ENCODE measurements around the gene FST. TPM values are rescaled to one million over a fixed set of nuclear protein-coding genes. Genes with fewer than 3 reads are reported as not detected.

FST gene
- total RNA-seq, 2 donors from 2014 or later = 3.9 to 12.6 TPM

GRCh38 chr5:53475320-53475719 is 5.1 kb upstream of the FST start:
- DNase-seq (ENCODE audit: low spot score) = no peak
- Histone ChIP-seq H3K36me3 (no peaks in the 10 kb centered on the region), H3K9me3 (no peaks in the 10 kb centered on the region), H3K4me3 (no peak overlapping the region), H3K4me1 (ENCODE audit: control insufficient read depth in 1 of 2, low read depth in 2 of 2) (peaks cover 0 to 5% of the 10 kb centered on the region in 2 donors), H3K27ac (no peak overlapping the region), H3K27me3 (replicated peaks; ENCODE audit: insufficient read depth) (no peaks in the 10 kb centered on the region)
- TF ChIP-seq CTCF (IDR thresholded peaks at IDR 0.05) = no peak
- ATAC-seq (ENCODE audit: insufficient number of reproducible peaks, low FRiP score, low read depth) = no peak

GRCh38 chr5:53476019-53476418 is 4.4 kb upstream of the FST start:
- no peak overlapping the region for H3K4me3 ChIP-seq

GRCh38 chr5:53476531-53477480 is 3.6 kb upstream of the FST start:
- DNase-seq (ENCODE audit: low spot score) (no peak), ATAC-seq (ENCODE audit: insufficient number of reproducible peaks, low FRiP score, low read depth) (no peak)
- H3K4me1 ChIP-seq (ENCODE audit: control insufficient read depth in 1 of 2, low read depth in 2 of 2) = peaks cover 0 to 15% of the 10 kb centered on the region in 2 donors
- H3K9me3 ChIP-seq = no peaks in the 10 kb centered on the region
- H3K27ac ChIP-seq = no peak overlapping the region
- no peaks in the 10 kb centered on the region for H3K36me3 ChIP-seq
- no peak for TF ChIP-seq CTCF (IDR thresholded peaks at IDR 0.05)
- no peaks in the 10 kb centered on the region for H3K27me3 ChIP-seq (replicated peaks; ENCODE audit: insufficient read depth)
- no peak overlapping the region for H3K4me3 ChIP-seq

More at GRCh38 chr5:53476019-53476418, 4.4 kb upstream of the FST start:
- H3K4me1 ChIP-seq (ENCODE audit: control insufficient read depth in 1 of 2, low read depth in 2 of 2) = peaks cover 0 to 8% of the 10 kb centered on the region in 2 donors
- no peaks in the 10 kb centered on the region for H3K9me3 ChIP-seq
- ATAC-seq (ENCODE audit: insufficient number of reproducible peaks, low FRiP score, low read depth) (no peak), DNase-seq (ENCODE audit: low spot score) (no peak)
- no peaks in the 10 kb centered on the region for H3K27me3 ChIP-seq (replicated peaks; ENCODE audit: insufficient read depth)
- H3K36me3 ChIP-seq = no peaks in the 10 kb centered on the region
- TF ChIP-seq CTCF (IDR thresholded peaks at IDR 0.05) = no peak
- no peak overlapping the region for H3K27ac ChIP-seq

GRCh38 chr5:53478411-53479044 is 1.9 kb upstream of the FST start:
- DNase-seq (ENCODE audit: low spot score) = no peak
- H3K36me3 ChIP-seq = no peaks in the 10 kb centered on the region
- no peak overlapping the region for H3K27ac ChIP-seq
- peak overlapping the region; percentile 96 for H3K4me3 ChIP-seq
- no peaks in the 10 kb centered on the region for H3K27me3 ChIP-seq (replicated peaks; ENCODE audit: insufficient read depth)
- ATAC-seq (ENCODE audit: insufficient number of reproducible peaks, low FRiP score, low read depth) = no peak
- H3K4me1 ChIP-seq (ENCODE audit: control insufficient read depth in 1 of 2, low read depth in 2 of 2) = peaks cover 0 to 24% of the 10 kb centered on the region in 2 donors
- H3K9me3 ChIP-seq = no peaks in the 10 kb centered on the region
- peak; percentile 39 for TF ChIP-seq CTCF (IDR thresholded peaks at IDR 0.05)

GRCh38 chr5:53479045-53479589 is 1.3 kb upstream of the FST start:
- Histone ChIP-seq H3K4me3 (peak overlapping the region; percentile 96), H3K4me1 (ENCODE audit: control insufficient read depth in 1 of 2, low read depth in 2 of 2) (peaks cover 0 to 24% of the 10 kb centered on the region in 2 donors), H3K9me3 (no peaks in the 10 kb centered on the region), H3K36me3 (no peaks in the 10 kb centered on the region), H3K27me3 (replicated peaks; ENCODE audit: insufficient read depth) (no peaks in the 10 kb centered on the region), H3K27ac (peak overlapping the region; percentile 49 to 67)
- no peak for ATAC-seq (ENCODE audit: insufficient number of reproducible peaks, low FRiP score, low read depth)
- DNase-seq (ENCODE audit: low spot score) = no peak
- no peak for TF ChIP-seq CTCF (IDR thresholded peaks at IDR 0.05)

Data from thoracic aorta (tissue), 2 donors.